Panc1 (cell line): ENCODE results near the gene ACACB. TPM values are rescaled to one million over a fixed set of nuclear protein-coding genes. Genes with fewer than 3 reads are reported as not detected.

Source experiments
- ATAC-seq: fragments of 200-7000 bp; cut with Tn5 transposase; 2 replicates; pipeline ENCODE4 v1.9.1; 2020; ENCODE audit warnings: mild to moderate bottlenecking, moderate library complexity
- BruUV-seq: library from RNA; stranded (reverse); fragments of 400-500 nt; replicated peaks from 2 replicates; lab custom pipeline; 2021; lab: Mats Ljungman, UMichigan
- CTCF ChIA-PET: fragments of 300-600 bp; sonication (Branson Sonifier 250); formaldehyde crosslinking; loops from one replicate; lab custom pipeline; 2022; ENCODE audit warnings: antibody characterized with exemption; lab: Charles Lee
- POLR2A ChIA-PET: fragments of 300-600 bp; sonication (Branson Sonifier 250); formaldehyde crosslinking; loops from one replicate; lab custom pipeline; 2022; ENCODE audit warnings: antibody characterized with exemption; lab: Charles Lee
- DNase-seq: peaks from one replicate; pipeline ENCODE4 v3.0.0-alpha.2; 2010; ENCODE audit warnings: low read depth, low spot score
- H3K27ac ChIP-seq: 2 replicates; pipeline ENCODE4 v1.5.1; 2011; ENCODE audit warnings: mild to moderate bottlenecking, low read length, inconsistent platforms
- H3K27me3 ChIP-seq: fragments of 200-500 bp; sonication (Bioruptor generic); 2 replicates; pipeline ENCODE4 v1.6.0; 2014; ENCODE audit warnings: low read length, inconsistent platforms; ENCODE audit not compliant: control insufficient read depth, insufficient read depth
- H3K36me3 ChIP-seq: fragments of 200-500 bp; sonication (Bioruptor generic); 2 replicates; pipeline ENCODE4 v1.5.1; 2014; ENCODE audit warnings: inconsistent platforms, mild to moderate bottlenecking, low read length, moderate library complexity; ENCODE audit not compliant: control insufficient read depth, insufficient read depth
- H3K4me1 ChIP-seq: 2 replicates; pipeline ENCODE4 v1.5.1; 2011; ENCODE audit warnings: inconsistent platforms, mild to moderate bottlenecking, low read length, moderate library complexity; ENCODE audit not compliant: control insufficient read depth, insufficient read depth
- H3K4me3 ChIP-seq, 2 experiments: 2 replicates each; pipeline ENCODE4 v1.5.1; 2011 to 2012; ENCODE audit warnings: low read depth in 2 of 2, low read length in 2 of 2, mild to moderate bottlenecking in 2 of 2, inconsistent platforms in 1 of 2, moderate library complexity in 1 of 2
- H3K9me3 ChIP-seq: fragments of 200-500 bp; sonication (Bioruptor generic); 2 replicates; pipeline ENCODE4 v1.5.1; 2014; ENCODE audit warnings: low read depth, mild to moderate bottlenecking, inconsistent platforms, low read length, moderate library complexity; ENCODE audit not compliant: control insufficient read depth, insufficient read depth
- CTCF ChIP-seq: fragments of 450-650 bp; IDR thresholded peaks from 2 replicates; pipeline ENCODE4 v1.5.1; 2017; ENCODE audit warnings: mild to moderate bottlenecking
- POLR2AphosphoS5 ChIP-seq: IDR thresholded peaks from 2 replicates; pipeline ENCODE4 v1.6.1; 2012; ENCODE audit warnings: mild to moderate bottlenecking, low read depth, low read length, moderate library complexity
- REST ChIP-seq, 2 experiments: IDR thresholded peaks; 2 replicates each; pipeline ENCODE4 v1.6.1; 2011 to 2012; ENCODE audit warnings: low read depth in 2 of 2, control low read depth in 1 of 2, low read length in 1 of 2, mild to moderate bottlenecking in 1 of 2, moderate library complexity in 1 of 2; ENCODE audit not compliant: insufficient read depth in 1 of 2
- SIN3A ChIP-seq: IDR thresholded peaks from 2 replicates; pipeline ENCODE4 v1.6.1; 2012; ENCODE audit warnings: low read depth, mild to moderate bottlenecking, low read length, moderate library complexity, borderline replicate concordance; ENCODE audit not compliant: insufficient read depth
- TCF7L2 ChIP-seq: IDR thresholded peaks from 2 replicates; pipeline ENCODE4 v1.6.1; 2011; ENCODE audit warnings: mild to moderate bottlenecking, low read depth, low read length, inconsistent platforms
- in situ Hi-C: cut with HindIII; loops from 2 replicates; pipeline ENCODE4 v1.10.0; 2016; ENCODE audit warnings: low sequenced_read_pairs, low pct_unique_long_range_greater_than_20kb
- intact Hi-C: fragments of 100-400 bp; cut with micrococcal nuclease; formaldehyde crosslinking; loops from one replicate; pipeline ENCODE4 v1.10.0; 2022; ENCODE audit not compliant: unreplicated experiment
- total RNA-seq: library from RNA; stranded (reverse); gene quantifications from one replicate; pipeline ENCODE4 v1.2.1, GENCODE V29; 2021; ENCODE audit not compliant: unreplicated experiment

The ACACB gene
- total RNA-seq, 1 experiment from 2014 or later: 12.3 TPM

- Histone ChIP-seq H3K4me3 (no peak overlapping the region), H3K36me3 (no peaks in the 10 kb centered on the region), H3K27me3 (no peaks in the 10 kb centered on the region), H3K9me3 (no peaks in the 10 kb centered on the region), H3K4me1 (no peaks in the 10 kb centered on the region), H3K27ac (no peak overlapping the region)
- DNase-seq (no peak), ATAC-seq (no peak)
- CTCF ChIA-PET: no interaction called here
- intact Hi-C loops: no loop called here
- in situ Hi-C loops: no loop called here
- TF ChIP-seq TCF7L2 (no peak), CTCF (no peak), SIN3A (no peak), POLR2AphosphoS5 (no peak), REST (IDR thresholded peaks at IDR 0.05; ENCODE audit: insufficient read depth in 1 of 2, low read depth in 2 of 2, low read length in 1 of 2) (no peak)
- POLR2A ChIA-PET: no interaction called here
- BruUV-seq: no TSS peak
Measured at GRCh38 chr12:109074866-109075265, 41.5 kb upstream of the ACACB start.

- DNase-seq: no peak
- ChIA-PET CTCF (no interaction called here), POLR2A (interaction anchor here (0.5 kb wide), 1 partner anchor 233 kb away, joined by 7 read pairs; no protein-coding TSS in a partner anchor)
- no peak overlapping the region for H3K4me3 ChIP-seq
- intact Hi-C loops (loop anchor here (10.0 kb wide), 1 partner anchor 198 kb away; the partner anchor contains the start of gene DAO), in situ Hi-C loops (no loop called here)
- no peak overlapping the region for H3K27ac ChIP-seq
- BruUV-seq: no TSS peak
- H3K4me1 ChIP-seq: no peaks in the 10 kb centered on the region
- ATAC-seq: no peak
- H3K27me3 ChIP-seq: no peaks in the 10 kb centered on the region
- TF ChIP-seq POLR2AphosphoS5: no peak
- TF ChIP-seq TCF7L2: no peak
- TF ChIP-seq CTCF: no peak
- no peak for TF ChIP-seq REST (IDR thresholded peaks at IDR 0.05; ENCODE audit: insufficient read depth in 1 of 2, low read depth in 2 of 2, low read length in 1 of 2)
- no peak for TF ChIP-seq SIN3A
- H3K9me3 ChIP-seq: no peaks in the 10 kb centered on the region
- H3K36me3 ChIP-seq: peaks cover 5% of the 10 kb centered on the region
Measured at GRCh38 chr12:109082751-109083150, 33.6 kb upstream of the ACACB start.
